Body of pancreas (tissue), 4 donors: ENCODE data around the gene WDR64. TPM values are rescaled to one million over a fixed set of nuclear protein-coding genes. Genes with fewer than 3 reads are reported as not detected.
"Not testable (repeated sequence)": the region's sequence is repeated elsewhere in the genome, so short reads cannot be mapped to it uniquely, and the experiment has no call there.

ENCODE experiments used
- ATAC-seq: fragments of 150-250 bp; one replicate; pipeline ENCODE4 v1.9.1; 2016
- DNase-seq, 4 donors: peaks; one replicate each; pipeline ENCODE4 v3.0.0-alpha.2; 2019
- H3K27ac ChIP-seq, 4 donors: fragments of 200-600 bp; sonication (generic); 1 replicate in 3 of 4; 2 replicates in 1 of 4; pipeline versions ENCODE4 v1.5.1 to v1.6.1; 2016 to 2019; ENCODE audit warnings: mild to moderate bottlenecking in 1 of 4, mixed read lengths in 1 of 4, moderate library complexity in 1 of 4
- H3K27me3 ChIP-seq, 2 donors: fragments of 200-600 bp; sonication (generic); one replicate each; pipeline ENCODE4 v1.6.0; 2016; ENCODE audit warnings: mild to moderate bottlenecking in 1 of 2
- H3K36me3 ChIP-seq, 2 donors: fragments of 200-600 bp; sonication (generic); replicated peaks in 1 of 2; 2 replicates each; pipeline ENCODE4 v1.5.1; 2016; ENCODE audit warnings: low read depth in 2 of 2; ENCODE audit not compliant: insufficient read depth in 1 of 2
- H3K4me1 ChIP-seq: fragments of 200-600 bp; sonication (generic); one replicate; pipeline ENCODE4 v1.6.0; 2016
- H3K4me3 ChIP-seq, 2 donors: fragments of 200-600 bp; sonication (generic); 1 replicate in 1 of 2; 2 replicates in 1 of 2; pipeline ENCODE4 v1.5.1; 2016 to 2019
- H3K9me3 ChIP-seq, 3 donors: fragments of 200-600 bp; sonication (generic); 1 replicate in 2 of 3; 2 replicates in 1 of 3; pipeline ENCODE4 v1.5.1; 2016
- CTCF ChIP-seq, 7 experiments: fragments of 450-650 bp in 4 of 7; fragments of 200-600 bp in 3 of 7; sonication (generic) in 3 of 7; IDR thresholded peaks; one replicate each; pipeline ENCODE4 v1.5.1; 2016 to 2019; ENCODE audit warnings: antibody characterized with exemption in 7 of 7
- POLR2A ChIP-seq, 3 donors: fragments of 450-650 bp; IDR thresholded peaks; one replicate each; pipeline ENCODE4 v1.6.1; 2016; ENCODE audit warnings: antibody characterized with exemption in 3 of 3, mild to moderate bottlenecking in 2 of 3
- WGBS, 2 donors: methylation state at CpG; one replicate each; pipeline ENCODE4 v1.1.5; 2017; 5-methylcytosine and 5-hydroxymethylcytosine counted together
- intact Hi-C: fragments of 100-400 bp; cut with DNase I; formaldehyde crosslinking; loops from one replicate; pipeline ENCODE4 v1.15.1; 2023
- total RNA-seq, 2 donors: library from RNA; depleted of rRNA; stranded (reverse); fragments of >200 nt; gene quantifications; one replicate each; pipeline ENCODE4 v1.1.0, GENCODE V29; 2016

The WDR64 gene
- total RNA-seq, 2 donors from 2014 or later = not detected

- Histone ChIP-seq H3K27ac (no peak overlapping the region), H3K27me3 (no peaks in the 10 kb centered on the region), H3K9me3 (no peaks in the 10 kb centered on the region), H3K4me1 (no peaks in the 10 kb centered on the region), H3K36me3 (no peaks in the 10 kb centered on the region), H3K4me3 (no peak overlapping the region)
- ATAC-seq = no peak
- no peak for DNase-seq
- WGBS, 2 donors = 16 to 33% methylated on average over 1 of the region's 1 CpG
- TF ChIP-seq CTCF (IDR thresholded peaks at IDR 0.05) = no peak
- TF ChIP-seq POLR2A (IDR thresholded peaks at IDR 0.05) = no peak
- intact Hi-C loops = no loop called here
Observed at GRCh38 chr1:241701483-241702295, 49.6 kb downstream of the WDR64 start.

GRCh38 chr1:241702442-241703373 is 50.6 kb downstream of the WDR64 start:
- DNase-seq = peak in 1 of 4 donors; percentile 16
- no peak for ATAC-seq
- TF ChIP-seq CTCF (IDR thresholded peaks at IDR 0.05) (no peak), POLR2A (IDR thresholded peaks at IDR 0.05) (no peak)
- H3K27me3 ChIP-seq = no peaks in the 10 kb centered on the region
- H3K27ac ChIP-seq = no peak overlapping the region
- no peaks in the 10 kb centered on the region for H3K9me3 ChIP-seq
- H3K4me3 ChIP-seq = no peak overlapping the region
- WGBS, 2 donors = 71 to 89% methylated on average over 6 of the region's 6 CpGs
- intact Hi-C loops = no loop called here
- H3K36me3 ChIP-seq = no peaks in the 10 kb centered on the region
- no peaks in the 10 kb centered on the region for H3K4me1 ChIP-seq

- intact Hi-C loops, H3K9me3 ChIP-seq, H3K4me1 ChIP-seq, H3K27ac ChIP-seq, H3K4me3 ChIP-seq, DNase-seq, H3K36me3 ChIP-seq, ATAC-seq, H3K27me3 ChIP-seq: not testable (repeated sequence)
- WGBS, 2 donors = 81 to 83% methylated on average over 4 of the region's 4 CpGs
Observed at GRCh38 chr1:241703739-241704138, 51.7 kb downstream of the WDR64 start.

- no peak for ATAC-seq
- Histone ChIP-seq H3K9me3 (no peaks in the 10 kb centered on the region), H3K27me3 (no peaks in the 10 kb centered on the region), H3K36me3 (no peaks in the 10 kb centered on the region), H3K27ac (no peak overlapping the region), H3K4me3 (no peak overlapping the region), H3K4me1 (no peaks in the 10 kb centered on the region)
- DNase-seq = no peak
- WGBS, 2 donors = 38 to 74% methylated on average over 2 of the region's 2 CpGs
- TF ChIP-seq CTCF (IDR thresholded peaks at IDR 0.05) (no peak), POLR2A (IDR thresholded peaks at IDR 0.05) (no peak)
- intact Hi-C loops = no loop called here
Observed at GRCh38 chr1:241706257-241706656, 54.2 kb downstream of the WDR64 start.

GRCh38 chr1:241706967-241707366 is 54.9 kb downstream of the WDR64 start:
- DNase-seq = peak in 1 of 4 donors; percentile 13
- H3K9me3 ChIP-seq = no peaks in the 10 kb centered on the region
- intact Hi-C loops = no loop called here
- ATAC-seq = no peak
- H3K4me3 ChIP-seq = no peak overlapping the region
- H3K4me1 ChIP-seq = no peaks in the 10 kb centered on the region
- WGBS, 2 donors = 42 to 56% methylated on average over 2 of the region's 2 CpGs
- no peak overlapping the region for H3K27ac ChIP-seq
- no peaks in the 10 kb centered on the region for H3K36me3 ChIP-seq
- TF ChIP-seq CTCF (IDR thresholded peaks at IDR 0.05) (no peak), POLR2A (IDR thresholded peaks at IDR 0.05) (no peak)
- no peaks in the 10 kb centered on the region for H3K27me3 ChIP-seq
